ENCODE results near the gene WDR64.

The WDR64 gene

GRCh38 chr1:241652012-241652411 is at the start of gene WDR64:
Gene WDR64, plus strand, starts transcription at chr1:241652281. Its CDS starts 204 bp downstream, at chr1:241652485.
- no peak for DNase-seq

- no peak for DNase-seq
Measured at GRCh38 chr1:241603731-241604245, 48.3 kb upstream of the WDR64 start.

- no peak for DNase-seq
Measured at GRCh38 chr1:241605146-241605805, 46.8 kb upstream of the WDR64 start.

- no peak for DNase-seq
Measured at GRCh38 chr1:241606544-241606943, 45.5 kb upstream of the WDR64 start.

- no peak for DNase-seq
Measured at GRCh38 chr1:241607497-241607896, 44.6 kb upstream of the WDR64 start.

- no peak for DNase-seq
Measured at GRCh38 chr1:241608379-241609033, 43.6 kb upstream of the WDR64 start.

GRCh38 chr1:241610056-241610815 is 41.8 kb upstream of the WDR64 start:
- no peak for DNase-seq

- DNase-seq: no peak
Measured at GRCh38 chr1:241611063-241611462, 41.0 kb upstream of the WDR64 start.

GRCh38 chr1:241611736-241612135 is 40.3 kb upstream of the WDR64 start:
- DNase-seq: no peak

GRCh38 chr1:241612533-241613477 is 39.3 kb upstream of the WDR64 start:
- no peak for DNase-seq

GRCh38 chr1:241614144-241614543 is 37.9 kb upstream of the WDR64 start:
- DNase-seq: no peak

GRCh38 chr1:241614572-241614971 is 37.5 kb upstream of the WDR64 start:
- no peak for DNase-seq

GRCh38 chr1:241615043-241615974 is 36.8 kb upstream of the WDR64 start:
- no peak for DNase-seq

- DNase-seq: no peak
Measured at GRCh38 chr1:241617426-241617825, 34.7 kb upstream of the WDR64 start.

- no peak for DNase-seq
Measured at GRCh38 chr1:241622669-241623068, 29.4 kb upstream of the WDR64 start.

GRCh38 chr1:241624935-241625334 is 27.1 kb upstream of the WDR64 start:
- no peak for DNase-seq

GRCh38 chr1:241627453-241628259 is 24.4 kb upstream of the WDR64 start:
- DNase-seq: no peak

- DNase-seq: no peak
Measured at GRCh38 chr1:241630005-241630404, 22.1 kb upstream of the WDR64 start.

- DNase-seq: no peak
Measured at GRCh38 chr1:241630476-241630875, 21.6 kb upstream of the WDR64 start.

GRCh38 chr1:241630899-241631298 is 21.2 kb upstream of the WDR64 start:
- DNase-seq: no peak

Measured in GOT3 (cell line).